ENCODE measurements around the gene MRPS9.

Gene MRPS9

GRCh38 chr2:105121434-105121833 lies 83.6 kb downstream of the MRPS9 start:
- DNase-seq (ENCODE audit: low spot score) = no peak

GRCh38 chr2:105125428-105125827 lies 87.6 kb downstream of the MRPS9 start:
- DNase-seq (ENCODE audit: low spot score) = no peak

- no peak for DNase-seq (ENCODE audit: low spot score)
Observed at GRCh38 chr2:105125920-105126319, 88.1 kb downstream of the MRPS9 start.

GRCh38 chr2:105126336-105126735 lies 88.5 kb downstream of the MRPS9 start:
- DNase-seq (ENCODE audit: low spot score) = no peak

- no peak for DNase-seq (ENCODE audit: low spot score)
Observed at GRCh38 chr2:105127289-105127915, 89.5 kb downstream of the MRPS9 start.

GRCh38 chr2:105129722-105130232 lies 91.9 kb downstream of the MRPS9 start:
- no peak for DNase-seq (ENCODE audit: low spot score)

- no peak for DNase-seq (ENCODE audit: low spot score)
Observed at GRCh38 chr2:105130546-105130945, 92.7 kb downstream of the MRPS9 start.

- no peak for DNase-seq (ENCODE audit: low spot score)
Observed at GRCh38 chr2:105134081-105134480, 96.2 kb downstream of the MRPS9 start.

GRCh38 chr2:105135436-105135835 lies 97.6 kb downstream of the MRPS9 start:
- DNase-seq (ENCODE audit: low spot score) = no peak

GRCh38 chr2:105136394-105136793 lies 98.5 kb downstream of the MRPS9 start:
- no peak for DNase-seq (ENCODE audit: low spot score)

GRCh38 chr2:105138643-105139042 lies 100.8 kb downstream of the MRPS9 start:
- no peak for DNase-seq (ENCODE audit: low spot score)

GRCh38 chr2:105139556-105140239 lies 101.8 kb downstream of the MRPS9 start:
- no peak for DNase-seq (ENCODE audit: low spot score)

- no peak for DNase-seq (ENCODE audit: low spot score)
Observed at GRCh38 chr2:105140240-105140568, 102.3 kb downstream of the MRPS9 start.

GRCh38 chr2:105141099-105141614 lies 103.3 kb downstream of the MRPS9 start:
- no peak for DNase-seq (ENCODE audit: low spot score)

GRCh38 chr2:105142239-105142638 lies 104.4 kb downstream of the MRPS9 start:
- no peak for DNase-seq (ENCODE audit: low spot score)

- no peak for DNase-seq (ENCODE audit: low spot score)
Observed at GRCh38 chr2:105143094-105143466, 105.2 kb downstream of the MRPS9 start.

GRCh38 chr2:105143467-105144151 lies 105.7 kb downstream of the MRPS9 start:
- no peak for DNase-seq (ENCODE audit: low spot score)

GRCh38 chr2:105144152-105144940 lies 106.5 kb downstream of the MRPS9 start:
- DNase-seq (ENCODE audit: low spot score) = no peak

GRCh38 chr2:105144941-105145300 lies 107.1 kb downstream of the MRPS9 start:
- no peak for DNase-seq (ENCODE audit: low spot score)

- DNase-seq (ENCODE audit: low spot score) = no peak
Observed at GRCh38 chr2:105149272-105149671, 111.4 kb downstream of the MRPS9 start.
